MCF 10A (cell line): ENCODE data around the gene WIF1. TPM values are rescaled to one million over a fixed set of nuclear protein-coding genes. Genes with fewer than 3 reads are reported as not detected.

Experiments used
- BruUV-seq: library from RNA; stranded (reverse); fragments of 400-500 nt; replicated peaks from 2 replicates; lab custom pipeline; 2021; lab: Mats Ljungman, UMichigan
- CTCF ChIA-PET: fragments of 300-600 bp; sonication (Branson Sonifier 250); formaldehyde crosslinking; extraction: SDS; loops from one replicate; lab custom pipeline; 2021; ENCODE audit warnings: antibody characterized with exemption, inconsistent platforms; lab: Yijun Ruan, JAX
- POLR2A ChIA-PET: fragments of 300-600, 350-650 bp; sonication (Branson Sonifier 250); formaldehyde crosslinking; extraction: SDS; loops from one replicate; lab custom pipeline; 2020; ENCODE audit warnings: antibody characterized with exemption, inconsistent platforms; lab: Yijun Ruan, JAX
- DNase-seq: peaks from one replicate; pipeline ENCODE4 v3.0.0-alpha.2; 2018; ENCODE audit not compliant: unreplicated experiment
- H3K27ac Mint-ChIP-seq: one replicate; pipeline ENCODE4 v1.8.0; 2022; ENCODE audit warnings: mild to moderate bottlenecking, low read depth, mixed read lengths; ENCODE audit not compliant: unreplicated experiment
- H3K27me3 Mint-ChIP-seq: one replicate; pipeline ENCODE4 v1.8.0; 2022; ENCODE audit warnings: mixed read lengths; ENCODE audit not compliant: insufficient read depth, unreplicated experiment
- H3K36me3 Mint-ChIP-seq: one replicate; pipeline ENCODE4 v1.8.0; 2022; ENCODE audit warnings: mild to moderate bottlenecking, moderate library complexity, mixed read lengths; ENCODE audit not compliant: insufficient read depth, unreplicated experiment
- H3K4me1 Mint-ChIP-seq: one replicate; pipeline ENCODE4 v1.8.0; 2022; ENCODE audit warnings: mixed read lengths; ENCODE audit not compliant: insufficient read depth, unreplicated experiment
- H3K4me3 Mint-ChIP-seq: one replicate; pipeline ENCODE4 v1.8.0; 2022; ENCODE audit warnings: mild to moderate bottlenecking, moderate library complexity, mixed read lengths; ENCODE audit not compliant: unreplicated experiment
- H3K9me3 Mint-ChIP-seq: one replicate; pipeline ENCODE4 v1.8.0; 2022; ENCODE audit warnings: mixed read lengths; ENCODE audit not compliant: unreplicated experiment
- CTCF ChIP-seq: fragments of 200-600 bp; IDR thresholded peaks from one replicate; pipeline ENCODE4 v1.8.0; 2022; ENCODE audit warnings: antibody characterized with exemption, mild to moderate bottlenecking; ENCODE audit not compliant: unreplicated experiment
- intact Hi-C: fragments of 100-400 bp; cut with micrococcal nuclease; formaldehyde crosslinking; loops from 2 replicates; pipeline ENCODE4 v1.14.1; 2022
- total RNA-seq: library from RNA; stranded (reverse); gene quantifications from 2 replicates; pipeline ENCODE4 v1.2.3, GENCODE V29; 2022

WIF1 gene
- total RNA-seq, 1 experiment from 2014 or later = not detected

- CTCF ChIA-PET = no interaction called here
- Mint-ChIP-seq H3K36me3 (no peaks in the 10 kb centered on the region), H3K4me3 (no peak overlapping the region), H3K27ac (no peak overlapping the region), H3K4me1 (no peaks in the 10 kb centered on the region), H3K9me3 (no peaks in the 10 kb centered on the region), H3K27me3 (peaks cover 95% of the 10 kb centered on the region)
- DNase-seq = no peak
- TF ChIP-seq CTCF = no peak
- intact Hi-C loops = no loop called here
- POLR2A ChIA-PET = no interaction called here
- BruUV-seq = no TSS peak
These were observed 39.6 kb downstream of the WIF1 start for GRCh38 chr12:65081496-65081895.

- intact Hi-C loops = no loop called here
- POLR2A ChIA-PET = no interaction called here
- Mint-ChIP-seq H3K27ac (no peak overlapping the region), H3K4me3 (no peak overlapping the region), H3K27me3 (peaks cover 96% of the 10 kb centered on the region), H3K36me3 (no peaks in the 10 kb centered on the region), H3K9me3 (no peaks in the 10 kb centered on the region), H3K4me1 (no peaks in the 10 kb centered on the region)
- DNase-seq = peak; percentile 13
- CTCF ChIA-PET = no interaction called here
- BruUV-seq = no TSS peak
- peak; percentile 15 for TF ChIP-seq CTCF
These were observed 46.2 kb downstream of the WIF1 start for GRCh38 chr12:65074932-65075331.

- ChIA-PET CTCF (no interaction called here), POLR2A (no interaction called here)
- H3K36me3 Mint-ChIP-seq = no peaks in the 10 kb centered on the region
- peaks cover 65% of the 10 kb centered on the region for H3K27me3 Mint-ChIP-seq
- intact Hi-C loops = no loop called here
- no peak for TF ChIP-seq CTCF
- H3K4me3 Mint-ChIP-seq = no peak overlapping the region
- no peak for DNase-seq
- H3K4me1 Mint-ChIP-seq = no peaks in the 10 kb centered on the region
- H3K9me3 Mint-ChIP-seq = no peaks in the 10 kb centered on the region
- H3K27ac Mint-ChIP-seq = no peak overlapping the region
- no TSS peak for BruUV-seq
These were observed 51.8 kb downstream of the WIF1 start for GRCh38 chr12:65069336-65069735.

GRCh38 chr12:65067383-65067782, 53.7 kb downstream of the WIF1 start:
- no peak for TF ChIP-seq CTCF
- DNase-seq = no peak
- intact Hi-C loops = no loop called here
- ChIA-PET CTCF (no interaction called here), POLR2A (no interaction called here)
- Mint-ChIP-seq H3K36me3 (no peaks in the 10 kb centered on the region), H3K9me3 (no peaks in the 10 kb centered on the region), H3K4me1 (no peaks in the 10 kb centered on the region), H3K4me3 (no peak overlapping the region), H3K27ac (no peak overlapping the region), H3K27me3 (peaks cover 69% of the 10 kb centered on the region)
- no TSS peak for BruUV-seq
